IMR-90 (cell line): Measurements from ENCODE around the gene RPL10. TPM values are rescaled to one million over a fixed set of nuclear protein-coding genes. Genes with fewer than 3 reads are reported as not detected.
A peak's percentile ranks its signal among the peaks of the same experiment; 100 is the strongest.

Experiments
- ATAC-seq: fragments of 200-7000 bp; cut with Tn5 transposase; 2 replicates; pipeline ENCODE4 v1.9.1; 2020; ENCODE audit warnings: low read depth, mild to moderate bottlenecking, moderate library complexity
- BruUV-seq: library from RNA; stranded (reverse); fragments of 400-500 nt; replicated peaks from 2 replicates; lab custom pipeline; 2021; lab: Mats Ljungman, UMichigan
- CTCF ChIA-PET: fragments of 300-600 bp; formaldehyde crosslinking; extraction: SDS; loops from one replicate; lab custom pipeline; 2021; ENCODE audit warnings: antibody characterized with exemption; lab: Yijun Ruan, JAX
- POLR2A ChIA-PET: fragments of 300-600 bp; sonication (Branson Sonifier 250); formaldehyde crosslinking; loops from one replicate; lab custom pipeline; 2022; ENCODE audit warnings: antibody characterized with exemption; ENCODE audit not compliant: unreplicated experiment; lab: Charles Lee
- DNase-seq: peaks from one replicate; pipeline ENCODE4 v3.0.0; 2013
- H2AFZ ChIP-seq: replicated peaks from 2 replicates; pipeline ENCODE3; 2013; ENCODE audit warnings: low read length, mild to moderate bottlenecking; ENCODE audit not compliant: poor library complexity
- H2AK5ac ChIP-seq: 2 replicates; pipeline ENCODE4 v1.6.1; 2013; ENCODE audit warnings: low read depth, low read length, inconsistent platforms
- H2AK9ac ChIP-seq: replicated peaks from 2 replicates; pipeline ENCODE3; 2013; ENCODE audit warnings: mild to moderate bottlenecking, low read depth, low read length, moderate library complexity; ENCODE audit not compliant: poor library complexity
- H2BK120ac ChIP-seq: 2 replicates; pipeline ENCODE4 v1.6.1; 2013; ENCODE audit warnings: low read depth, low read length, inconsistent platforms
- H2BK15ac ChIP-seq: 3 replicates; pipeline ENCODE4 v1.6.1; 2013; ENCODE audit warnings: low read depth, low read length, inconsistent platforms
- H2BK20ac ChIP-seq: 2 replicates; pipeline ENCODE4 v1.6.1; 2013; ENCODE audit warnings: low read depth, mild to moderate bottlenecking, inconsistent platforms, low read length, moderate library complexity
- H2BK5ac ChIP-seq: 2 replicates; pipeline ENCODE4 v1.6.1; 2013; ENCODE audit warnings: mild to moderate bottlenecking, low read depth, low read length, inconsistent platforms; ENCODE audit not compliant: poor library complexity, severe bottlenecking
- H3K14ac ChIP-seq: replicated peaks from 2 replicates; pipeline ENCODE4 v1.6.1; 2013; ENCODE audit warnings: low read depth, low read length, inconsistent platforms
- H3K18ac ChIP-seq: 2 replicates; pipeline ENCODE4 v1.6.1; 2013; ENCODE audit warnings: low read depth, low read length, control low read depth
- H3K23ac ChIP-seq: 2 replicates; pipeline ENCODE4 v1.6.1; 2013; ENCODE audit warnings: low read depth, low read length, inconsistent platforms
- H3K27ac ChIP-seq: 2 replicates; pipeline ENCODE4 v1.5.1; 2013; ENCODE audit warnings: mild to moderate bottlenecking, control low read depth, low read length; ENCODE audit not compliant: insufficient read depth
- H3K27me3 ChIP-seq: 2 replicates; pipeline ENCODE4 v1.6.1; 2013; ENCODE audit warnings: low read length; ENCODE audit not compliant: control insufficient read depth, insufficient read depth
- H3K36me3 ChIP-seq: 2 replicates; pipeline ENCODE4 v1.6.1; 2013; ENCODE audit warnings: low read length, mixed read lengths; ENCODE audit not compliant: control insufficient read depth, insufficient read depth
- H3K4ac ChIP-seq: 2 replicates; pipeline ENCODE4 v1.6.1; 2013; ENCODE audit warnings: low read depth, low read length, inconsistent platforms
- H3K4me1 ChIP-seq: 2 replicates; pipeline ENCODE4 v1.6.1; 2013; ENCODE audit warnings: low read length, mixed read lengths; ENCODE audit not compliant: control insufficient read depth, insufficient read depth
- H3K4me2 ChIP-seq: 2 replicates; pipeline ENCODE4 v1.6.1; 2013; ENCODE audit warnings: low read depth, mild to moderate bottlenecking, control low read depth, low read length, moderate library complexity
- H3K4me3 ChIP-seq: 2 replicates; pipeline ENCODE4 v1.5.1; 2013; ENCODE audit warnings: low read depth, mild to moderate bottlenecking, control low read depth, low read length, moderate library complexity; ENCODE audit not compliant: insufficient read depth
- H3K56ac ChIP-seq: 2 replicates; pipeline ENCODE4 v1.6.1; 2013; ENCODE audit warnings: low read length, inconsistent platforms; ENCODE audit not compliant: insufficient read depth; ENCODE audit errors: extremely low read depth
- H3K79me1 ChIP-seq, 2 experiments: 2 replicates each; pipeline ENCODE4 v1.6.1; 2013; ENCODE audit warnings: low read length in 2 of 2, inconsistent platforms in 1 of 2, low read depth in 1 of 2
- H3K9ac ChIP-seq: 2 replicates; pipeline ENCODE4 v1.6.1; 2013; ENCODE audit warnings: low read depth, low read length, control low read depth
- H3K9me1 ChIP-seq: 2 replicates; pipeline ENCODE4 v1.6.1; 2013; ENCODE audit warnings: low read length, inconsistent platforms; ENCODE audit not compliant: insufficient read depth
- H3K9me3 ChIP-seq: 2 replicates; pipeline ENCODE4 v1.6.1; 2013; ENCODE audit warnings: low read length; ENCODE audit not compliant: control insufficient read depth, insufficient read depth
- H4K20me1 ChIP-seq: 2 replicates; pipeline ENCODE4 v1.6.1; 2013; ENCODE audit warnings: low read length, inconsistent platforms; ENCODE audit not compliant: insufficient read depth
- H4K5ac ChIP-seq: 2 replicates; pipeline ENCODE4 v1.6.1; 2013; ENCODE audit warnings: mild to moderate bottlenecking, low read depth, low read length, control low read depth
- H4K8ac ChIP-seq, 2 experiments: 2 replicates each; pipeline ENCODE4 v1.6.1; 2013; ENCODE audit warnings: low read depth in 2 of 2, low read length in 2 of 2, control low read depth in 1 of 2, inconsistent platforms in 1 of 2
- H4K91ac ChIP-seq: 2 replicates; pipeline ENCODE4 v1.6.1; 2013; ENCODE audit warnings: low read depth, low read length, inconsistent platforms; ENCODE audit not compliant: insufficient read depth
- CHD1 ChIP-seq: IDR thresholded peaks from 2 replicates; pipeline ENCODE4 v1.6.1; 2012; ENCODE audit warnings: low read depth, low read length, improper control_type of control experiment
- FOS ChIP-seq: fragments of 150-350 bp; IDR thresholded peaks from 2 replicates; pipeline ENCODE4 v1.6.1; 2016; ENCODE audit warnings: low read depth, low read length
- WGBS, 2 experiments: methylation state at CpG; one replicate each; pipeline versions ENCODE4 v1.1.5 to v1.1.7; 2013; ENCODE audit warnings: missing lambda C conversion rate in 2 of 2; ENCODE audit not compliant: insufficient read length in 1 of 2; ENCODE audit errors: extremely low coverage in 2 of 2; 5-methylcytosine and 5-hydroxymethylcytosine counted together
- dilution Hi-C: fragments of 300-500 bp; cut with HindIII; formaldehyde crosslinking; loops from one replicate; pipeline ENCODE4 v1.14.3; 2018; ENCODE audit warnings: low sequenced_read_pairs; ENCODE audit not compliant: unreplicated experiment
- in situ Hi-C: fragments of 300-500 bp; cut with MboI; formaldehyde crosslinking; loops from 3 replicates; pipeline ENCODE4 v1.14.3; 2019; ENCODE audit warnings: low sequenced_read_pairs, inconsistent platforms, mixed read lengths
- intact Hi-C: fragments of 100-400 bp; cut with micrococcal nuclease; formaldehyde crosslinking; loops from 2 replicates; pipeline ENCODE4 v1.10.0; 2022
- polyA plus RNA-seq, 3 experiments: library from polyadenylated mRNA; depleted of rRNA; stranded (reverse); fragments of >200 nt; gene quantifications; 2 replicates each; pipeline ENCODE4 v1.2.3, GENCODE V29; 2012; ENCODE audit warnings: low replicate concordance in 1 of 3
- total RNA-seq: library from RNA; depleted of rRNA; stranded (reverse); fragments of >200 nt; gene quantifications from 2 replicates; pipeline ENCODE4 v1.2.3, GENCODE V29; 2012

The RPL10 gene
- total and polyA plus RNA-seq, 2 of the 4 experiments (the other 2 are of a cell fraction) = 1,582 to 7,467 TPM

DNA sequence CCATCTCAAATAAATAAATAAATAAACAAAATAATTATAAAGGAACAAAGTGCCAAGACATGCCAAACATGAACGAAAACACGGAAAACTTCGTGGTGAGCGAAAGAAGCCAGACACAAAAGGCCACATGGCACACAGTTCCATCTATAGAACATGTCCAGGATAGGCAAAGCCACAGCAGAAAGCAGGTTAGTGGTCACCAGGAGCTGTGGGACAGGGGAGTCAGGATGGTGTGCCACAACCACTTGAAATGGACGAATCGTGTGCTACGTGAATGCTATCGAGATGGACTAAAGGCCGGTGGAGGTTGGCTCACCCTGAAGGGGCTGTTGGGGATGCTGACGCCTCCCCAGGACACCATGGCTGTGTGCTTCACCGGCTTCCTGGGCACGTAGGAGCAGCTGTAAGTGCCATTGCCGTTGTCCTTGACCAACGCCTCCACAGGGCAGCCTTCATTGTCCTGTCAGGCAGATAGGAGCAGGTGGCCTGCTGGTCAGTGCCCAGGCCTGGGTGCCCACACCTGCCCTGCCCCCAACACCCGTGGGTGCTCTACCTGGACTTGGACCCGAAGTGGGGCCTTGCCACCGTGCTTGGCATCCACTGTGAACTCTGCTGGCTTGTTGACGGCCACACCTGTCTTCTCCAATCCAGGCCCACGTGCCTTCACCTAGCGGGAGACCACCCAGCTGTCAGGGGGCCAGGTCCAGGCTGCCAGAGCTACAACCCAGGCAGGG, 34.3 kb upstream of the RPL10 start:
- BruUV-seq = no TSS peak
- Histone ChIP-seq H2AK9ac (peak overlapping the region; percentile 65), H3K9me1 (no peaks in the 10 kb centered on the region; the same call in 1 of the 2 replicates), H4K5ac (no peak overlapping the region), H4K8ac (no peak overlapping the region), H2BK120ac (no peak overlapping the region), H2BK15ac (no peak overlapping the region), H2AFZ (peak overlapping the region; percentile 43), H2BK5ac (no peak overlapping the region), H3K9me3 (no peaks in the 10 kb centered on the region), H3K9ac (no peak overlapping the region), H3K14ac (no peak overlapping the region), H3K4me1 (peaks cover 7% of the 10 kb centered on the region), H3K4me3 (no peak overlapping the region), H3K79me1 (peaks cover 0 to 27% of the 10 kb centered on the region in 2 experiments; a peak in 1 of 4 replicates), H3K36me3 (peaks cover 89% of the 10 kb centered on the region), H3K4me2 (no peak overlapping the region), H3K27ac (no peak overlapping the region), H4K91ac (no peak overlapping the region), H2AK5ac (no peak overlapping the region), H2BK20ac (no peak overlapping the region), H3K23ac (no peak overlapping the region), H4K20me1 (peaks cover 99% of the 10 kb centered on the region), H3K27me3 (no peaks in the 10 kb centered on the region), H3K4ac (no peak overlapping the region), H3K56ac (no peak overlapping the region), H3K18ac (no peak overlapping the region)
- ATAC-seq (no peak), DNase-seq (no peak)
- POLR2A ChIA-PET = no interaction called here
- 79% methylated on average over 9 of the region's 20 CpGs; no CpG with 5 or more reads in 1 of the 2 experiments for WGBS, 2 experiments
- intact Hi-C loops = no loop called here
- dilution Hi-C loops = no loop called here
- in situ Hi-C loops = no loop called here
- TF ChIP-seq FOS (no peak), CHD1 (no peak)
- CTCF ChIA-PET = no interaction called here
